ENCODE data around the gene LIPF. TPM values are rescaled to one million over a fixed set of nuclear protein-coding genes. Genes with fewer than 3 reads are reported as not detected.

Gene LIPF
- total and polyA plus RNA-seq, 2 of the 13 experiments (the other 11 are each of a cell fraction or from before 2014, with no cell fraction given) = not detected

GRCh38 chr10:88721392-88721791, 57.1 kb downstream of the LIPF start:
- WGBS (ENCODE audit: low lambda C conversion rate) = 13% methylated on average over 4 of the region's 4 CpGs
- no TSS peak for BruUV-seq (replicated peaks)
- ATAC-seq (no peak), FAIRE-seq (no peak), DNase-seq (ENCODE audit: low spot score) (no peak)
- Histone ChIP-seq H3K4me3 (replicated peaks in 1 of 3; ENCODE audit: insufficient read depth in 1 of 3, low read depth in 2 of 3, low read length in 3 of 3) (no peak overlapping the region), H3K36me3 (replicated peaks in 1 of 2; ENCODE audit: control insufficient read depth in 1 of 2, insufficient read depth in 2 of 2, low read length in 2 of 2) (no peaks in the 10 kb centered on the region), H3K4me1 (ENCODE audit: insufficient read depth, low read length) (no peaks in the 10 kb centered on the region), H3K9ac (ENCODE audit: insufficient read depth, low read depth, low read length) (no peak overlapping the region), H3K27me3 (ENCODE audit: control insufficient read depth in 1 of 2, insufficient read depth in 2 of 2, low read length in 2 of 2) (no peaks in the 10 kb centered on the region; a peak in 1 of 5 replicates), H3K9me3 (ENCODE audit: low read length) (no peaks in the 10 kb centered on the region), H3K4me2 (ENCODE audit: low read depth, low read length) (no peak overlapping the region), H4K20me1 (ENCODE audit: insufficient read depth, low read length) (no peaks in the 10 kb centered on the region), H3K79me2 (ENCODE audit: insufficient read depth, low read length) (no peaks in the 10 kb centered on the region), H2AFZ (ENCODE audit: low read length) (no peak overlapping the region), H3K27ac (ENCODE audit: extremely low read length, insufficient read depth, low read length) (no peak overlapping the region)
- ChIA-PET CTCF (ENCODE audit: low intra/inter-chr PET ratio, low total read pairs) (no interaction called here), POLR2A (no interaction called here)
- in situ Hi-C loops (cut with HindIII; ENCODE audit: extremely low pct_ligation_motif_present, low pct_unique_long_range_greater_than_20kb) (no loop called here), intact Hi-C loops (cut with micrococcal nuclease; ENCODE audit: unreplicated experiment) (no loop called here)
- TF ChIP-seq ZNF597 (CRISPR knock-in tag; IDR thresholded peaks at IDR 0.05) (no peak), ATF5 (CRISPR knock-in tag; IDR thresholded peaks at IDR 0.05; ENCODE audit: low read depth) (no peak), RERE (CRISPR knock-in tag; IDR thresholded peaks at IDR 0.05; ENCODE audit: low read depth) (no peak), ZNF441 (CRISPR knock-in tag; IDR thresholded peaks at IDR 0.05; ENCODE audit: borderline replicate concordance) (no peak), ZNF644 (CRISPR knock-in tag; IDR thresholded peaks at IDR 0.05; ENCODE audit: low read depth) (no peak), U2AF1 (optimal IDR thresholded peaks at IDR 0.05; ENCODE audit: low read depth, low read length) (no peak), ZNF20 (CRISPR knock-in tag; IDR thresholded peaks at IDR 0.05) (no peak), ZNF44 (CRISPR knock-in tag; IDR thresholded peaks at IDR 0.05) (no peak), ATRX (CRISPR knock-in tag; IDR thresholded peaks at IDR 0.05; ENCODE audit: borderline replicate concordance) (no peak)

Data from HepG2 (cell line).